ENCODE results near the gene DGKQ.

Gene DGKQ

DNA sequence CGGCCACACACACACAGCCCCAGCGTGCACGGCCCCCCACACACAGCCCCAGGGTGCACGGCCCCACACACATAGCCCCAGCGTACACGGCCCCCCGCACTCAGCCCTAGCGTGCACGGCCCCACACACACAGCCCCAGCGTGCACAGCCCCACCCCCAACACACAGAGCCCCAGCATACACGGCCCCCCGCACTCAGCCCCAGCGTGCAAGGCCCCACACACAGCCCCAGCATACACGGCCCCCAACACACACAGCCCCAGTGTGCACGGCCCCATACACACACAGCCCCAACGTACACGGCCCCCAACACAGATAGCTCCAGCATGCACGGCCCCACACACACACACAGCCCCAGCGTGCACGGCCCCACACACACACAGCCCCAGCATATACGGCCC lies 58.8 kb downstream of the DGKQ start:
- Histone ChIP-seq H3K36me3 (replicated peaks; ENCODE audit: insufficient read depth, low read length) (no peaks in the 10 kb centered on the region; the same call in 1 of the 2 replicates), H4K20me1 (ENCODE audit: insufficient read depth, low read length) (0 out of 2 replicates have a peak, but pooled peaks cover 4% of the 10 kb centered on the region), H3K4me2 (ENCODE audit: low read depth, low read length) (no peak overlapping the region), H3K4me1 (ENCODE audit: low read length) (no peaks in the 10 kb centered on the region), H3F3A (ENCODE audit: insufficient read depth, low read length) (no peaks in the 10 kb centered on the region), H3K9ac (ENCODE audit: low read length) (no peak overlapping the region), H3K4me3 (ENCODE audit: low read length) (no peak overlapping the region), H3K27ac (ENCODE audit: low read length) (no peak overlapping the region), H3K27me3 (replicated peaks; ENCODE audit: insufficient read depth, low read length) (no peaks in the 10 kb centered on the region), H3K9me2 (replicated peaks; ENCODE audit: insufficient read depth, low read length) (no peaks in the 10 kb centered on the region), H3K79me2 (ENCODE audit: low read length) (peaks cover 66% of the 10 kb centered on the region), H3K9me3 (replicated peaks; ENCODE audit: insufficient read depth, low read length) (no peaks in the 10 kb centered on the region), H2AFZ (ENCODE audit: low read length) (no peak overlapping the region)
- no peak for DNase-seq
- TF ChIP-seq EZH2 (optimal IDR thresholded peaks at IDR 0.05; ENCODE audit: low read depth, low read length) (no peak), CTCF (IDR thresholded peaks at IDR 0.05; ENCODE audit: low read length) (no peak), EZH2phosphoT487 (IDR thresholded peaks at IDR 0.05; ENCODE audit: low read length) (no peak)

DNA sequence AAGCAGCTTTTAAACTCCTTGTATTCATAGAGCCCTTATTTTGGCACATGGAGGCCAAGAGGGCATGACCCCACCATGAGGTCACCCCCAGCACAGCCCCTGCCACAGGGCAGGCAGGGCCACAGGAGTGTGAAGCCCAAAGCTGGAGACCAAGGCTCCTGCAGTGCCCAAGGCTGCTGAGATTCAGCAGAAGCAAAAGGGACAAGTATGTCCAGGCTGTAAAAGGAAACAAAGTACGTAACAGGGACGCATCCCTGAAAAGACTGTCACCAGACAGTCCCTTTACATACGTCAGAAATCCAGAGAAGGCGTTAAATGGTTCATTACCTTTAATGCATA lies 60.1 kb downstream of the DGKQ start:
- Histone ChIP-seq H3K9me3 (replicated peaks; ENCODE audit: insufficient read depth, low read length) (no peaks in the 10 kb centered on the region), H3K4me1 (ENCODE audit: low read length) (no peaks in the 10 kb centered on the region), H3K4me2 (ENCODE audit: low read depth, low read length) (no peak overlapping the region), H3K36me3 (replicated peaks; ENCODE audit: insufficient read depth, low read length) (no peaks in the 10 kb centered on the region; the same call in 1 of the 2 replicates), H3K9ac (ENCODE audit: low read length) (no peak overlapping the region), H3K9me2 (replicated peaks; ENCODE audit: insufficient read depth, low read length) (no peaks in the 10 kb centered on the region), H3K27me3 (replicated peaks; ENCODE audit: insufficient read depth, low read length) (no peaks in the 10 kb centered on the region), H4K20me1 (ENCODE audit: insufficient read depth, low read length) (0 out of 2 replicates have a peak, but pooled peaks cover 4% of the 10 kb centered on the region), H3K4me3 (ENCODE audit: low read length) (no peak overlapping the region), H2AFZ (ENCODE audit: low read length) (no peak overlapping the region), H3K79me2 (ENCODE audit: low read length) (peaks cover 56% of the 10 kb centered on the region), H3F3A (ENCODE audit: insufficient read depth, low read length) (no peaks in the 10 kb centered on the region), H3K27ac (ENCODE audit: low read length) (no peak overlapping the region)
- no peak for DNase-seq
- TF ChIP-seq CTCF (IDR thresholded peaks at IDR 0.05; ENCODE audit: low read length) (no peak), EZH2phosphoT487 (IDR thresholded peaks at IDR 0.05; ENCODE audit: low read length) (no peak), EZH2 (optimal IDR thresholded peaks at IDR 0.05; ENCODE audit: low read depth, low read length) (no peak)

GRCh38 chr4:912548-913279 lies 60.7 kb downstream of the DGKQ start:
- no peaks in the 10 kb centered on the region for H3K4me1 ChIP-seq (ENCODE audit: low read length)
- DNase-seq = no peak
- no peak overlapping the region for H3K27ac ChIP-seq (ENCODE audit: low read length)
- no peak overlapping the region for H3K4me3 ChIP-seq (ENCODE audit: low read length)
- H3K79me2 ChIP-seq (ENCODE audit: low read length) = peaks cover 56% of the 10 kb centered on the region
- H3K36me3 ChIP-seq (replicated peaks; ENCODE audit: insufficient read depth, low read length) = no peaks in the 10 kb centered on the region; the same call in 1 of the 2 replicates
- 0 out of 2 replicates have a peak, but pooled peaks cover 4% of the 10 kb centered on the region for H4K20me1 ChIP-seq (ENCODE audit: insufficient read depth, low read length)
- H3K9me2 ChIP-seq (replicated peaks; ENCODE audit: insufficient read depth, low read length) = no peaks in the 10 kb centered on the region
- H3K9me3 ChIP-seq (replicated peaks; ENCODE audit: insufficient read depth, low read length) = no peaks in the 10 kb centered on the region
- H3F3A ChIP-seq (ENCODE audit: insufficient read depth, low read length) = no peaks in the 10 kb centered on the region
- no peak overlapping the region for H3K4me2 ChIP-seq (ENCODE audit: low read depth, low read length)
- no peaks in the 10 kb centered on the region for H3K27me3 ChIP-seq (replicated peaks; ENCODE audit: insufficient read depth, low read length)
- no peak overlapping the region for H3K9ac ChIP-seq (ENCODE audit: low read length)
- no peak for TF ChIP-seq EZH2phosphoT487 (IDR thresholded peaks at IDR 0.05; ENCODE audit: low read length)
- no peak for TF ChIP-seq EZH2 (optimal IDR thresholded peaks at IDR 0.05; ENCODE audit: low read depth, low read length)
- no peak for TF ChIP-seq CTCF (IDR thresholded peaks at IDR 0.05; ENCODE audit: low read length)
- H2AFZ ChIP-seq (ENCODE audit: low read length) = no peak overlapping the region
